Type B pancreatic cell (in vitro differentiated cells): Measurements from ENCODE around the gene CTDP1. TPM values are rescaled to one million over a fixed set of nuclear protein-coding genes. Genes with fewer than 3 reads are reported as not detected.

Experiments used
- DNase-seq: peaks from one replicate; pipeline ENCODE4 v3.0.0; 2021; ENCODE audit warnings: mixed read lengths; ENCODE audit not compliant: unreplicated experiment; ENCODE audit errors: extremely low spot score
- H3K27ac Mint-ChIP-seq: 2 replicates; pipeline ENCODE4 v1.8.0; 2021; ENCODE audit warnings: mild to moderate bottlenecking, mixed read lengths
- H3K27me3 Mint-ChIP-seq: 2 replicates; pipeline ENCODE4 v1.8.0; 2021; ENCODE audit warnings: mixed read lengths
- H3K36me3 Mint-ChIP-seq: 2 replicates; pipeline ENCODE4 v1.8.0; 2021; ENCODE audit warnings: mixed read lengths
- H3K4me1 Mint-ChIP-seq: one replicate; pipeline ENCODE4 v1.8.0; 2021; ENCODE audit warnings: mixed read lengths; ENCODE audit not compliant: unreplicated experiment
- H3K4me3 Mint-ChIP-seq: 2 replicates; pipeline ENCODE4 v1.8.0; 2021; ENCODE audit warnings: mild to moderate bottlenecking, mixed read lengths
- H3K9me3 Mint-ChIP-seq: 2 replicates; pipeline ENCODE4 v1.8.0; 2021; ENCODE audit warnings: mixed read lengths
- CTCF ChIP-seq: fragments of 200-600 bp; sonication (generic); conservative IDR thresholded peaks from 2 replicates; pipeline ENCODE4 v1.5.0; 2021; ENCODE audit warnings: antibody characterized with exemption, mild to moderate bottlenecking
- total RNA-seq: library from RNA; stranded (reverse); gene quantifications from 2 replicates; pipeline ENCODE4 v1.2.1, GENCODE V29; 2021; ENCODE audit warnings: low replicate concordance

Gene CTDP1
- total RNA-seq, 1 donor from 2014 or later: 21.1 TPM

DNA sequence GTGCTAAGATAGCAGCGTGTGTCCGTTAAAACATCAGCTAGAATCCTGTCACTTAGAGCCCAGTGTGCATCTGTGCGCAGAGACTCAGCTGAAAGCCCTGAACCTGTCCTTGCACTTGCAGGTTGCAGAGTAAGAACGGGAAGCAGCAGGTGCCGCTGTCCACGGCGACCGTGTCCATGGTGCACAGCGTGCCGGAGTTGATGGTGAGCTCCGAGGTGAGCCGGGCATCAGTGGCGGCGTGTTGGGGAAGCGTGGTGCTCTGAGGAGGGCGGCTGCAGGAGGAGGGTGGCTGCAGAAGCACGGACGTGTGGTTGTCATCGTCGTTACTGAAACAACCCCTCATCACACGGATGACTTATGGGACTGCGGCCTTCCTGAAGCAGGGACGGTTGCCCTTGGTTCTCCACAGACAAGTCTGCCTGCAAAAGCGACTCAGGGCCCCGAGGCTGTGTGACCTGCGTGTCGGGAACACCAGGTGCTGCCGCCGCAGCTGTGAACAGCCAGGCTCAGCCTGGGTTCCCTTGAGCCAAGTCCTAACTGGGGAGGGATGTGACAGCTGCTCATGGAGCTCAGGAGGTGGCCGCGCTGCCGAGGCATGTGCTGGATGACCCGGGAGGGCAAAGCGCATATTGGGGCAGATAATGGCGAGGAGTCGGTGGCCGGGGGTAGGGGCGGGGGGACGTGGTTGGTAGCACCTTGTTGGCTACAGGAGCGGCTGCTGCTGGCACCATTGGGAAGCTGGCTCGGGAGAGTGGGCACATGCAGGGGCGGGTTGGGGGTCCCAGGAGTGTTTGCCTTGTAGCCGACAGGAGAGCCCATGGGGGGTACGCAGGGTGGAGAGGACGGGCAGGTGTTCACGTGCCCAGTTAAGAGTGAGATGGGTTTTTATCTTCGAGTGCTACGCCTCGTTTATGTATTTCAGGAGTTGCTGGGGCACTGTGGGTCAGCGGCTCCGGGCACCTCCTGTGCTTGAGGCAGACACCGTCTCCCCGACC lies 16.6 kb downstream of the CTDP1 start:
- no peak for DNase-seq
- H3K9me3 Mint-ChIP-seq: no peaks in the 10 kb centered on the region
- no peak overlapping the region for H3K4me3 Mint-ChIP-seq
- H3K4me1 Mint-ChIP-seq: peaks cover 7% of the 10 kb centered on the region
- peak overlapping the region; percentile 72 for H3K27ac Mint-ChIP-seq
- peaks cover 7% of the 10 kb centered on the region for H3K36me3 Mint-ChIP-seq
- TF ChIP-seq CTCF: no peak
- H3K27me3 Mint-ChIP-seq: no peaks in the 10 kb centered on the region

- no peak overlapping the region for H3K27ac Mint-ChIP-seq
- no peak overlapping the region for H3K4me3 Mint-ChIP-seq
- H3K36me3 Mint-ChIP-seq: peaks cover 11% of the 10 kb centered on the region
- no peak for DNase-seq
- no peaks in the 10 kb centered on the region for H3K27me3 Mint-ChIP-seq
- peaks cover 7% of the 10 kb centered on the region for H3K4me1 Mint-ChIP-seq
- no peaks in the 10 kb centered on the region for H3K9me3 Mint-ChIP-seq
- no peak for TF ChIP-seq CTCF
These were observed 17.6 kb downstream of the CTDP1 start for GRCh38 chr18:79697178-79697577.

GRCh38 chr18:79697976-79698375 lies 18.4 kb downstream of the CTDP1 start:
- no peak for TF ChIP-seq CTCF
- no peak overlapping the region for H3K4me3 Mint-ChIP-seq
- no peak overlapping the region for H3K27ac Mint-ChIP-seq
- DNase-seq: no peak
- peaks cover 11% of the 10 kb centered on the region for H3K36me3 Mint-ChIP-seq
- no peaks in the 10 kb centered on the region for H3K27me3 Mint-ChIP-seq
- H3K9me3 Mint-ChIP-seq: no peaks in the 10 kb centered on the region
- H3K4me1 Mint-ChIP-seq: no peaks in the 10 kb centered on the region

- no peak for DNase-seq
- no peak for TF ChIP-seq CTCF
- no peak overlapping the region for H3K27ac Mint-ChIP-seq
- H3K4me1 Mint-ChIP-seq: no peaks in the 10 kb centered on the region
- H3K4me3 Mint-ChIP-seq: no peak overlapping the region
- peaks cover 16% of the 10 kb centered on the region for H3K36me3 Mint-ChIP-seq
- no peaks in the 10 kb centered on the region for H3K27me3 Mint-ChIP-seq
- no peaks in the 10 kb centered on the region for H3K9me3 Mint-ChIP-seq
These were observed 19.2 kb downstream of the CTDP1 start for GRCh38 chr18:79698668-79699335.

- no peak for DNase-seq
- no peak overlapping the region for H3K4me3 Mint-ChIP-seq
- peaks cover 17% of the 10 kb centered on the region for H3K36me3 Mint-ChIP-seq
- no peak for TF ChIP-seq CTCF
- H3K9me3 Mint-ChIP-seq: no peaks in the 10 kb centered on the region
- no peak overlapping the region for H3K27ac Mint-ChIP-seq
- no peaks in the 10 kb centered on the region for H3K27me3 Mint-ChIP-seq
- H3K4me1 Mint-ChIP-seq: no peaks in the 10 kb centered on the region
These were observed 20.1 kb downstream of the CTDP1 start for GRCh38 chr18:79699653-79700052.
